ENCODE data around the gene TRIM69. TPM values are rescaled to one million over a fixed set of nuclear protein-coding genes. Genes with fewer than 3 reads are reported as not detected.

Gene TRIM69
- total and polyA plus RNA-seq, 2 of the 8 experiments (the other 6 are each of a cell fraction or from before 2014, with no cell fraction given) = 4.3 to 6.2 TPM

GRCh38 chr15:44728576-44729407 lies 7.5 kb upstream of the TRIM69 start (continued):
- TF ChIP-seq RAD21 (IDR thresholded peaks at IDR 0.05 in 1 of 2, conservative IDR thresholded peaks at IDR 0.05 in 1 of 2; ENCODE audit: low read depth in 2 of 2, low read length in 2 of 2) = no peak
- no peak for TF ChIP-seq RNF2 (IDR thresholded peaks at IDR 0.05; ENCODE audit: borderline replicate concordance, low read depth, low read length, missing control alignments, poor library complexity, severe bottlenecking)
- no peak; a peak in 1 of 4 replicates for TF ChIP-seq SIN3A (conservative IDR thresholded peaks at IDR 0.05 in 1 of 2, IDR thresholded peaks at IDR 0.05 in 1 of 2; ENCODE audit: low read depth in 1 of 2, low read length in 2 of 2)
- peak in 1 of 2 experiments; percentile 67; a peak in 2 of 3 replicates for TF ChIP-seq POLR2A (IDR thresholded peaks at IDR 0.05; ENCODE audit: control extremely low read depth in 1 of 2, low read depth in 2 of 2, low read length in 2 of 2)
- TF ChIP-seq KDM4A (IDR thresholded peaks at IDR 0.05; ENCODE audit: low read depth, low read length, severe bottlenecking) = peak; percentile 75
- peak; percentile 21; the same call in 1 of the 2 replicates for TF ChIP-seq MAX (IDR thresholded peaks at IDR 0.05)

Measured in H1 (cell line).